ENCODE results near the gene NPIPA8. TPM values are rescaled to one million over a fixed set of nuclear protein-coding genes. Genes with fewer than 3 reads are reported as not detected.
"Not testable (repeated sequence)": the region's sequence is repeated elsewhere in the genome, so short reads cannot be mapped to it uniquely, and the experiment has no call there.

NPIPA8 gene
- polyA plus RNA-seq, 1 donor (not counting 4 experiments of a cell fraction or from before 2014, with no cell fraction given), result 0.68 TPM

DNA sequence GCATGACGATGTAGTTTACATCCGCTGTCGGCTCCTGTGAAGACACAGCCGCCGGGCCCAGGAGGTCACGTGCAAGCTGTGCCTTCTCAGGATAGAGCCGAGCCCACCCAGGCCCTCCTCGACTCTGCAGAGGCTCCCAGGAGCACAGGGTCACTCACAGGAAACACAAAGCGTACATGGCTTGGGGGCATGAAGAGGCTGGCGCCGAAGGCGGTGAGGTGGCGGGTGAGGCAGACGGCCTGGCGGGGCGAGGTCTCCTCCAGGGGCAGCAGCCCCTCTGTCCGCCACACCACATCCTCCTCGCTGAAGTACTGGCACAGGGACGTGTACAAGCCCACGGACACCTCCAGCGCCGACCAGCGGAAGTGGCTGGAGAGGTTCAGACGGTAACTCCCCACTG is 2.7 kb upstream of the NPIPA8 start:
- H3K36me3 ChIP-seq (ENCODE audit: control insufficient read depth in 2 of 2, extremely low read depth in 1 of 2, insufficient read depth in 2 of 2, low read length in 2 of 2); H3K9me1 ChIP-seq (ENCODE audit: control insufficient read depth, extremely low read depth, insufficient read depth, low read length); H3K27ac ChIP-seq (ENCODE audit: control insufficient read depth, insufficient read depth, low read length); H3K4me1 ChIP-seq (ENCODE audit: control insufficient read depth, extremely low read depth, insufficient read depth, low read length); FAIRE-seq; H3K9ac ChIP-seq (ENCODE audit: control insufficient read depth, extremely low read depth, insufficient read depth, low read length); H3K4me2 ChIP-seq (ENCODE audit: control insufficient read depth, extremely low read depth, insufficient read depth, low read depth, low read length); H3K79me2 ChIP-seq (ENCODE audit: control insufficient read depth, insufficient read depth, low read length); H4K20me1 ChIP-seq (ENCODE audit: control insufficient read depth, extremely low read depth, insufficient read depth, low read length); H2AFZ ChIP-seq (ENCODE audit: control insufficient read depth, low read length); H3K9me3 ChIP-seq (ENCODE audit: control insufficient read depth, low read depth, low read length); dilution Hi-C loops (cut with MboI; ENCODE audit: extremely low pct_ligation_motif_present, low sequenced_read_pairs); H3K27me3 ChIP-seq (ENCODE audit: control insufficient read depth, extremely low read depth, insufficient read depth, low read length); H3K4me3 ChIP-seq (ENCODE audit: control insufficient read depth in 2 of 3, extremely low read depth in 1 of 3, insufficient read depth in 2 of 3, low read depth in 1 of 3, low read length in 3 of 3); DNase-seq (ENCODE audit: low read depth, low spot score): not testable (repeated sequence)

DNA sequence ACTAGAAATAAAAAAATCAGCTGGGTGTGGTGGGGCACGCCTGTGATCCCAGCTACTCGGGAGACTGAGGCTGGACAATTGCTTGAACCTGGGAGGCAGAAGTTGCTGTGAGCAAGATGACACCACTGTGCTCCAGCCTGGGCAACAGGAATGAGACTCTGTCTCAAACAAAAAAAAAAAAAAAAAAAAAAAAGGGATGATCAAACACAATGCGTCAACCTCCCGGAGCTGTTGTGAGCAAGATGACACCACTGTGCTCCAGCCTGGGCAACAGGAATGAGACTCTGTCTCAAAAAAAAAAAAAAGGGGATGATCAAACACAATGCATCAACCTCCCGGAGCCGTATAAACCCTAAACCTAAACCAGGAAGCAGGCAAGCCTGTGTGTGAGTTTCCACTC is 24.7 kb downstream of the NPIPA8 start:
- DNase-seq (ENCODE audit: low read depth, low spot score); dilution Hi-C loops (cut with MboI; ENCODE audit: extremely low pct_ligation_motif_present, low sequenced_read_pairs); H3K27ac ChIP-seq (ENCODE audit: control insufficient read depth, insufficient read depth, low read length); H3K27me3 ChIP-seq (ENCODE audit: control insufficient read depth, extremely low read depth, insufficient read depth, low read length); H3K9me1 ChIP-seq (ENCODE audit: control insufficient read depth, extremely low read depth, insufficient read depth, low read length); H3K9me3 ChIP-seq (ENCODE audit: control insufficient read depth, low read depth, low read length); H3K79me2 ChIP-seq (ENCODE audit: control insufficient read depth, insufficient read depth, low read length); H3K4me1 ChIP-seq (ENCODE audit: control insufficient read depth, extremely low read depth, insufficient read depth, low read length); H3K9ac ChIP-seq (ENCODE audit: control insufficient read depth, extremely low read depth, insufficient read depth, low read length); H3K4me2 ChIP-seq (ENCODE audit: control insufficient read depth, extremely low read depth, insufficient read depth, low read depth, low read length); H3K4me3 ChIP-seq (ENCODE audit: control insufficient read depth in 2 of 3, extremely low read depth in 1 of 3, insufficient read depth in 2 of 3, low read depth in 1 of 3, low read length in 3 of 3); H4K20me1 ChIP-seq (ENCODE audit: control insufficient read depth, extremely low read depth, insufficient read depth, low read length); FAIRE-seq; H2AFZ ChIP-seq (ENCODE audit: control insufficient read depth, low read length); H3K36me3 ChIP-seq (ENCODE audit: control insufficient read depth in 2 of 2, extremely low read depth in 1 of 2, insufficient read depth in 2 of 2, low read length in 2 of 2): not testable (repeated sequence)

DNA sequence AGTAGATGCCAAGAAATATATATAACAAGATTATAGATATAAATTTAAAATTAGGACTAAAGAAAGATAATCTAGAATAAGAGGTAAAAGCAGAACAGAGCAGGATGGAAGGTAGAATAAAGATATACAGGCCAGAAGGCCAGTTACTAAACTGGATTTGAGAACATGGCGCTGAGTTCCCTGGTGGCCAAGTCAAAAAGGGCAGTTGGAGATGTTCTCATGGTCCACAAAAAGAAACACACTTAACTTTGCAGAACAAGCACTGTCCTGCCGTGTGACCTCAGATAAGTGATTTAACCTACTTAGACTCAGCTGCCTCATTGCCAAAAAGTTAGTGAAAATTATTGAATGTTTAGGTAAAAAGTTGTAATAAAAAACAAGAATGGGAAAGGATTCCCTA is 27.4 kb downstream of the NPIPA8 start:
- H3K4me2 ChIP-seq (ENCODE audit: control insufficient read depth, extremely low read depth, insufficient read depth, low read depth, low read length); H3K79me2 ChIP-seq (ENCODE audit: control insufficient read depth, insufficient read depth, low read length); H3K4me1 ChIP-seq (ENCODE audit: control insufficient read depth, extremely low read depth, insufficient read depth, low read length); DNase-seq (ENCODE audit: low read depth, low spot score); H3K9me3 ChIP-seq (ENCODE audit: control insufficient read depth, low read depth, low read length); H3K27me3 ChIP-seq (ENCODE audit: control insufficient read depth, extremely low read depth, insufficient read depth, low read length); H3K36me3 ChIP-seq (ENCODE audit: control insufficient read depth in 2 of 2, extremely low read depth in 1 of 2, insufficient read depth in 2 of 2, low read length in 2 of 2); H3K4me3 ChIP-seq (ENCODE audit: control insufficient read depth in 2 of 3, extremely low read depth in 1 of 3, insufficient read depth in 2 of 3, low read depth in 1 of 3, low read length in 3 of 3); H3K27ac ChIP-seq (ENCODE audit: control insufficient read depth, insufficient read depth, low read length); H2AFZ ChIP-seq (ENCODE audit: control insufficient read depth, low read length); H4K20me1 ChIP-seq (ENCODE audit: control insufficient read depth, extremely low read depth, insufficient read depth, low read length); H3K9me1 ChIP-seq (ENCODE audit: control insufficient read depth, extremely low read depth, insufficient read depth, low read length); H3K9ac ChIP-seq (ENCODE audit: control insufficient read depth, extremely low read depth, insufficient read depth, low read length); dilution Hi-C loops (cut with MboI; ENCODE audit: extremely low pct_ligation_motif_present, low sequenced_read_pairs); FAIRE-seq: not testable (repeated sequence)

DNA sequence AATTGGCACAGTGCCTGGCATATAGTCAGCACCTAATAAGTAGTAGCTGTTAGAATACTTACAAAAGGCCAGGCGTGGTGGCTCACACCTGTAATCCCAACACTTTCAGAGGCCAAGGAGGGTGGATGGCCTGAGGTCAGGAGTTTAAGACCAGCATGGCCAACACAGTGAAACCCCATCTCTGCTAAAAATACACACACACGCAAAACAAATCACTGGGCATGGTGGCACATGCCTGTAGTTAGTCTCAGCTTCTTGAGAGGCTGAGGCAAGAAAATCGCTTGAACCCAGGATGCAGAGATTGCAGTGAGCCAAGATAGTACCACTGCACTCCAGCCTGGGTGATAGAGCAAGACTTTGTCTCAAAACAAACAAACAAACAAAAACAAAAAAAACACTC is 29.3 kb downstream of the NPIPA8 start:
- H3K4me3 ChIP-seq (ENCODE audit: control insufficient read depth in 2 of 3, extremely low read depth in 1 of 3, insufficient read depth in 2 of 3, low read depth in 1 of 3, low read length in 3 of 3); H2AFZ ChIP-seq (ENCODE audit: control insufficient read depth, low read length); H3K27ac ChIP-seq (ENCODE audit: control insufficient read depth, insufficient read depth, low read length); H3K9ac ChIP-seq (ENCODE audit: control insufficient read depth, extremely low read depth, insufficient read depth, low read length); FAIRE-seq; H3K27me3 ChIP-seq (ENCODE audit: control insufficient read depth, extremely low read depth, insufficient read depth, low read length); H3K9me3 ChIP-seq (ENCODE audit: control insufficient read depth, low read depth, low read length); H3K4me1 ChIP-seq (ENCODE audit: control insufficient read depth, extremely low read depth, insufficient read depth, low read length); dilution Hi-C loops (cut with MboI; ENCODE audit: extremely low pct_ligation_motif_present, low sequenced_read_pairs); DNase-seq (ENCODE audit: low read depth, low spot score); H3K9me1 ChIP-seq (ENCODE audit: control insufficient read depth, extremely low read depth, insufficient read depth, low read length); H3K79me2 ChIP-seq (ENCODE audit: control insufficient read depth, insufficient read depth, low read length); H4K20me1 ChIP-seq (ENCODE audit: control insufficient read depth, extremely low read depth, insufficient read depth, low read length); H3K36me3 ChIP-seq (ENCODE audit: control insufficient read depth in 2 of 2, extremely low read depth in 1 of 2, insufficient read depth in 2 of 2, low read length in 2 of 2); H3K4me2 ChIP-seq (ENCODE audit: control insufficient read depth, extremely low read depth, insufficient read depth, low read depth, low read length): not testable (repeated sequence)

DNA sequence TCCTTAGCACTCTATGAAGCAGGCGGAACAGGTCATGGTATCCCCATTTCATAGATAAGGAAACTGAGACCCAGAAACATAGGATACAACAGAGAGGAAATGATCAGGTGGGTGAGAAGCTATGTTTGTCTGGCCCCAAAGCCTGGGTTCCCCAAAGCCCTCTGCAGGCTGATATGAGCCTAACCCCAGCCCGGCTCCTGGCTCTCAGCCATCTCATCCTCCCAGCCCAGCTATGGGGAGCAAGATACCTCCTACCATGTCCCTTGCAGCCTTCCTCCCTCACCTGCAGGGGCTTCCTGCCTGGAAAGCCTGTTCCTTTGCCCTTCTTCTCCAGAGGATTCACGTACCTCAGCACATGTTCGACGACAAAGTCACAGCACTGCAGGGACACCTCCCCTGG is 30.5 kb downstream of the NPIPA8 start:
- dilution Hi-C loops (cut with MboI; ENCODE audit: extremely low pct_ligation_motif_present, low sequenced_read_pairs); H4K20me1 ChIP-seq (ENCODE audit: control insufficient read depth, extremely low read depth, insufficient read depth, low read length); H3K79me2 ChIP-seq (ENCODE audit: control insufficient read depth, insufficient read depth, low read length); DNase-seq (ENCODE audit: low read depth, low spot score); H3K9ac ChIP-seq (ENCODE audit: control insufficient read depth, extremely low read depth, insufficient read depth, low read length); H3K4me3 ChIP-seq (ENCODE audit: control insufficient read depth in 2 of 3, extremely low read depth in 1 of 3, insufficient read depth in 2 of 3, low read depth in 1 of 3, low read length in 3 of 3); H2AFZ ChIP-seq (ENCODE audit: control insufficient read depth, low read length); H3K9me3 ChIP-seq (ENCODE audit: control insufficient read depth, low read depth, low read length); H3K27ac ChIP-seq (ENCODE audit: control insufficient read depth, insufficient read depth, low read length); H3K9me1 ChIP-seq (ENCODE audit: control insufficient read depth, extremely low read depth, insufficient read depth, low read length); H3K4me1 ChIP-seq (ENCODE audit: control insufficient read depth, extremely low read depth, insufficient read depth, low read length); FAIRE-seq; H3K36me3 ChIP-seq (ENCODE audit: control insufficient read depth in 2 of 2, extremely low read depth in 1 of 2, insufficient read depth in 2 of 2, low read length in 2 of 2); H3K4me2 ChIP-seq (ENCODE audit: control insufficient read depth, extremely low read depth, insufficient read depth, low read depth, low read length); H3K27me3 ChIP-seq (ENCODE audit: control insufficient read depth, extremely low read depth, insufficient read depth, low read length): not testable (repeated sequence)

All from keratinocyte (primary cell).